Measurements from ENCODE around the gene LRRC8E.

Gene LRRC8E

DNA sequence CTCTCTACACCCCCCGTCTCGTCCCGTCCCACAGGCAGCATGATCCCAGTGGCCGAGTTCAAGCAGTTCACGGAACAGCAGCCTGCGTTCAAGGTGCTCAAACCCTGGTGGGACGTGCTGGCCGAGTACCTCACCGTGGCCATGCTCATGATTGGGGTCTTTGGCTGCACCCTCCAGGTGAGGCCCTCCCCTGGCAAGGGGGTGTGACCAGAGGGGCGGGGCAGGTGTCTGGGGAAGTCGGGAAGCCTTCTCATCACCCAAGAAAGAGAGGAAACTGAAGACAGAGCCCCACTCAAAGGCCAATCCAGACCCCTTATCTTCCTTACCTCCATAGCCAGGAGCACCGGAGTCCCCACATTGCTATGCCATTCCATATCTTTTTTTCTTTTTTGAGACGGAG is 7.3 kb downstream of the LRRC8E start:
- no peak overlapping the region for H3K4me3 ChIP-seq (ENCODE audit: low read length)
- TF ChIP-seq, protein P1, sequence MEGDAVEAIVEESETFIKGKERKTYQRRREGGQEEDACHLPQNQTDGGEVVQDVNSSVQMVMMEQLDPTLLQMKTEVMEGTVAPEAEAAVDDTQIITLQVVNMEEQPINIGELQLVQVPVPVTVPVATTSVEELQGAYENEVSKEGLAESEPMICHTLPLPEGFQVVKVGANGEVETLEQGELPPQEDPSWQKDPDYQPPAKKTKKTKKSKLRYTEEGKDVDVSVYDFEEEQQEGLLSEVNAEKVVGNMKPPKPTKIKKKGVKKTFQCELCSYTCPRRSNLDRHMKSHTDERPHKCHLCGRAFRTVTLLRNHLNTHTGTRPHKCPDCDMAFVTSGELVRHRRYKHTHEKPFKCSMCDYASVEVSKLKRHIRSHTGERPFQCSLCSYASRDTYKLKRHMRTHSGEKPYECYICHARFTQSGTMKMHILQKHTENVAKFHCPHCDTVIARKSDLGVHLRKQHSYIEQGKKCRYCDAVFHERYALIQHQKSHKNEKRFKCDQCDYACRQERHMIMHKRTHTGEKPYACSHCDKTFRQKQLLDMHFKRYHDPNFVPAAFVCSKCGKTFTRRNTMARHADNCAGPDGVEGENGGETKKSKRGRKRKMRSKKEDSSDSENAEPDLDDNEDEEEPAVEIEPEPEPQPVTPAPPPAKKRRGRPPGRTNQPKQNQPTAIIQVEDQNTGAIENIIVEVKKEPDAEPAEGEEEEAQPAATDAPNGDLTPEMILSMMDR (conservative IDR thresholded peaks at IDR 0.05; ENCODE audit: low read length): no peak
- no peak for DNase-seq (ENCODE audit: low read depth)

- H3K4me3 ChIP-seq (ENCODE audit: low read length): no peak overlapping the region
- TF ChIP-seq, protein P1 (conservative IDR thresholded peaks at IDR 0.05; ENCODE audit: low read length): no peak
- DNase-seq (ENCODE audit: low read depth): no peak
Observed at GRCh38 chr19:7897292-7897691, 9.0 kb downstream of the LRRC8E start.

DNA sequence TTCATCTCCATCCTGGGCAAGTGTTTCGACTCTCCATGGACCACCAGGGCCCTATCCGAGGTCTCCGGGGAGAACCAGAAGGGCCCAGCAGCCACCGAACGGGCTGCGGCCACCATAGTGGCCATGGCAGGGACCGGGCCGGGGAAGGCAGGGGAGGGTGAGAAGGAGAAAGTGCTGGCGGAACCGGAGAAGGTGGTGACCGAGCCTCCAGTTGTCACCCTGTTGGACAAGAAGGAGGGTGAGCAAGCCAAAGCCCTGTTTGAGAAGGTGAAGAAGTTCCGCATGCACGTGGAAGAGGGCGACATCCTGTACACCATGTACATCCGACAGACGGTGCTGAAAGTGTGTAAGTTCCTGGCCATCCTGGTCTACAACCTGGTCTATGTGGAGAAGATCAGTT is 10.7 kb downstream of the LRRC8E start:
- no peak overlapping the region for H3K4me3 ChIP-seq (ENCODE audit: low read length)
- TF ChIP-seq, protein P1 (conservative IDR thresholded peaks at IDR 0.05; ENCODE audit: low read length): no peak
- DNase-seq (ENCODE audit: low read depth): no peak

DNA sequence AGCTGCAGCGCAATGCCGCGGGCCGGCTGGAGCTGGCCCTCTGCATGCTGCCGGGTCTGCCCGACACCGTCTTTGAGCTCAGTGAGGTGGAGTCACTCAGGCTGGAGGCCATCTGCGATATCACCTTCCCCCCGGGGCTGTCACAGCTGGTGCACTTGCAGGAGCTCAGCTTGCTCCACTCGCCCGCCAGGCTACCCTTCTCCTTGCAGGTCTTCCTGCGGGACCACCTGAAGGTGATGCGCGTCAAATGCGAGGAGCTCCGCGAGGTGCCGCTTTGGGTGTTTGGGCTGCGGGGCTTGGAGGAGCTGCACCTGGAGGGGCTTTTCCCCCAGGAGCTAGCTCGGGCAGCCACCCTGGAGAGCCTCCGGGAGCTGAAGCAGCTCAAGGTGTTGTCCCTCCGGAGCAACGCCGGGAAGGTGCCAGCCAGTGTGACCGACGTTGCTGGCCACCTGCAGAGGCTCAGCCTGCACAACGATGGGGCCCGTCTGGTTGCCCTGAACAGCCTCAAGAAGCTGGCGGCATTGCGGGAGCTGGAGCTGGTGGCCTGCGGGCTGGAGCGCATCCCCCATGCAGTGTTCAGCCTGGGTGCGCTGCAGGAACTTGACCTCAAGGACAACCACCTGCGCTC is 11.6 kb downstream of the LRRC8E start:
- TF ChIP-seq, protein P1 (conservative IDR thresholded peaks at IDR 0.05; ENCODE audit: low read length): no peak
- DNase-seq (ENCODE audit: low read depth): no peak
- no peak overlapping the region for H3K4me3 ChIP-seq (ENCODE audit: low read length)

GRCh38 chr19:7900401-7900870 is 12.1 kb downstream of the LRRC8E start:
- TF ChIP-seq, protein P1 (conservative IDR thresholded peaks at IDR 0.05; ENCODE audit: low read length): no peak
- DNase-seq (ENCODE audit: low read depth): no peak
- H3K4me3 ChIP-seq (ENCODE audit: low read length): no peak overlapping the region

- DNase-seq (ENCODE audit: low read depth): no peak
- H3K4me3 ChIP-seq (ENCODE audit: low read length): no peak overlapping the region
- TF ChIP-seq, protein P1 (conservative IDR thresholded peaks at IDR 0.05; ENCODE audit: low read length): no peak
Observed at GRCh38 chr19:7900931-7901330, 12.6 kb downstream of the LRRC8E start.

DNA sequence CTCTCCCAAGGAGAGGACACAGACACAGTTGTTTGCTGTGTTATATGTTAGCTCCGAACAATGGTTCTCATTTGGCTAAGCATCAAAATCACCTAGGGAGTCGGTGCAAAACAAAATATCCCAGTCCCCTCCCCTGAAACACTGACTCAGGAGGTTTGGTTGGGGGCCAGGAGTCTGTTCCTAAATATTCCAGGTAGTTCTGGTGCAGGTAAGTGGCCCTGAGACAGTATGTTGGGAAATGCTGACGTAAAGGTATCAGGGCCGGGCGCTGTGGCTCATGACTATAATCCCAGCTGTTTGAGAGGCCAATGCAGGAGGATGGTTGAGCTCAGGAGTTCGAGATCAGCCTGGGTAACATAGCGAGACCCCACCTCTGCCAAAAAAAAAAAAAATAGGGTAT is 13.0 kb downstream of the LRRC8E start:
- no peak overlapping the region for H3K4me3 ChIP-seq (ENCODE audit: low read length)
- TF ChIP-seq, protein P1 (conservative IDR thresholded peaks at IDR 0.05; ENCODE audit: low read length): no peak
- no peak for DNase-seq (ENCODE audit: low read depth)
